Measurements from ENCODE around the gene CABP4. TPM values are rescaled to one million over a fixed set of nuclear protein-coding genes. Genes with fewer than 3 reads are reported as not detected.

The CABP4 gene
- total and polyA plus RNA-seq, 2 donors (not counting 3 experiments of a cell fraction or from before 2014, with no cell fraction given), result 2.4 to 5.0 TPM

DNA sequence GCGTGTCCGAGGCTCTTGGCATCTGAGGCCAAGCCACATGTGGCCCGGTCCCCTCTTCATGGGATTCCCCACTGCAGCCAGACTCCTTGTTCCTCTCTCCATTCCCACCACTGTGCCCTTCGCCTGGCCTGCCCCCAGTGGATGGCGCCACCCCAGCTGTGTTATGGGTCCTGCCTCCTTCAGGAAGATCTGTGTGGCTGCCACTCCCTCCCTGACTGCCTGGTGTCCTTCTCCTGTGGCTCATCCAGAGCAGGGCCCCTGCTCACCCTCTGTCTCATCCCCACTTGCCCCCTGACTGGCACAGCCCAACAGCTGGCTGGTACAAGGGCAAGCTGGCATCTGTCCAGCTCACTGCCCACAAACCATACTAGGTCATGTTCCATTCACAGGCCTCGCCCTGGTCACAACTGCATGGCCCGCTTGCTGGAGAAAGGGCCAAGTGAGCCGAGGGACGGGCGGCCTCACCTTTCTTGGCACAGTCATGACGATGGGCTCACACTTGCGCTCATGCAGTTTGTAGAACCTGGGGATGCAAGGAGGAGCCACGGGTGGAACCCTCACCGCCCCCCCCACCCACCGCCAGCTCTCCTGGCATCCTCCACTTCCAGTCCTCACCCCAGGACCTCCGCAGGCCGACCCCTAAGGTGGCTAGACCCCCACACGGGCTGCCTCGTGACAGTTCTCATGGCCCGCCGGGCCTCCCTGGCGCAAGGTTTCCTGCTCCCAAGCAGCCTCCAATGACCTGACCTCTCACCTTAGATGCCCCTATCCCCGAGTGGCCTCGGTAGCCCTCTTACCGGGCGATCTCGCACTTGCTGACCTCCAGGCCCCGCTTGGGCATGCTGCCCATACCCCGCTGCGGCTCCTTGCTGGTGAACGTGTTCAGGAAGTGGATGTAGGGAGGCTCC lies 15.6 kb upstream of the CABP4 start:
- FAIRE-seq (no peak), DNase-seq (ENCODE audit: low read depth, low spot score) (peak; percentile 8)
- no peak overlapping the region for H3K4me2 ChIP-seq (ENCODE audit: insufficient read depth, low read length)
- H2AFZ ChIP-seq (ENCODE audit: low read depth, low read length), result no peak overlapping the region
- POLR2A ChIA-PET, result interaction anchor here (0.6 kb wide), 1 partner anchor 37 kb away, joined by 3 read pairs; no protein-coding TSS in a partner anchor
- dilution Hi-C loops (cut with MboI; ENCODE audit: extremely low pct_ligation_motif_present, low sequenced_read_pairs) (no loop called here), intact Hi-C loops (cut with micrococcal nuclease) (no loop called here)
- H3K36me3 ChIP-seq (ENCODE audit: control insufficient read depth in 2 of 2, extremely low read depth in 1 of 2, insufficient read depth in 2 of 2, low read length in 2 of 2), result peaks cover 0 to 29% of the 10 kb centered on the region in 2 experiments
- H3K9ac ChIP-seq (replicated peaks; ENCODE audit: extremely low read depth, insufficient read depth, low read length), result no peak overlapping the region
- H4K20me1 ChIP-seq (replicated peaks; ENCODE audit: control insufficient read depth, extremely low read depth, insufficient read depth, low read length), result no peaks in the 10 kb centered on the region
- H3K9me3 ChIP-seq (replicated peaks; ENCODE audit: control insufficient read depth, insufficient read depth, low read length), result no peaks in the 10 kb centered on the region
- H3K4me3 ChIP-seq (replicated peaks in 1 of 3; ENCODE audit: insufficient read depth in 1 of 3, low read depth in 1 of 3, low read length in 3 of 3), result no peak overlapping the region
- peaks cover 6% of the 10 kb centered on the region for H3K4me1 ChIP-seq (ENCODE audit: control insufficient read depth, extremely low read depth, insufficient read depth, low read length)
- no peaks in the 10 kb centered on the region for H3K27me3 ChIP-seq (ENCODE audit: control insufficient read depth in 2 of 2, insufficient read depth in 2 of 2, low read length in 2 of 2)
- H3K9me1 ChIP-seq (replicated peaks; ENCODE audit: control insufficient read depth, extremely low read depth, insufficient read depth, low read length), result no peaks in the 10 kb centered on the region
- TF ChIP-seq EZH2 (IDR thresholded peaks at IDR 0.05; ENCODE audit: borderline replicate concordance, low read depth, low read length, severe bottlenecking) (no peak), POLR2A (IDR thresholded peaks at IDR 0.05; ENCODE audit: low read depth, low read length) (peak; percentile 13), POLR2AphosphoS5 (IDR thresholded peaks at IDR 0.05; ENCODE audit: insufficient read depth, low read depth, low read length) (peak; percentile 16), MYC (IDR thresholded peaks at IDR 0.05; ENCODE audit: low read depth, low read length) (no peak), JUN (IDR thresholded peaks at IDR 0.05; ENCODE audit: borderline replicate concordance, insufficient read depth, insufficient read length, low read depth) (no peak), GATA2 (IDR thresholded peaks at IDR 0.05; ENCODE audit: insufficient read depth, insufficient read length, low read depth, low read length) (no peak), FOS (IDR thresholded peaks at IDR 0.05; ENCODE audit: borderline replicate concordance, insufficient read depth, low read length) (no peak)
- TF ChIP-seq, protein P1, sequence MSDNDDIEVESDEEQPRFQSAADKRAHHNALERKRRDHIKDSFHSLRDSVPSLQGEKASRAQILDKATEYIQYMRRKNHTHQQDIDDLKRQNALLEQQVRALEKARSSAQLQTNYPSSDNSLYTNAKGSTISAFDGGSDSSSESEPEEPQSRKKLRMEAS (IDR thresholded peaks at IDR 0.05; ENCODE audit: insufficient read depth, insufficient read length), result no peak
- TF ChIP-seq, protein P2, sequence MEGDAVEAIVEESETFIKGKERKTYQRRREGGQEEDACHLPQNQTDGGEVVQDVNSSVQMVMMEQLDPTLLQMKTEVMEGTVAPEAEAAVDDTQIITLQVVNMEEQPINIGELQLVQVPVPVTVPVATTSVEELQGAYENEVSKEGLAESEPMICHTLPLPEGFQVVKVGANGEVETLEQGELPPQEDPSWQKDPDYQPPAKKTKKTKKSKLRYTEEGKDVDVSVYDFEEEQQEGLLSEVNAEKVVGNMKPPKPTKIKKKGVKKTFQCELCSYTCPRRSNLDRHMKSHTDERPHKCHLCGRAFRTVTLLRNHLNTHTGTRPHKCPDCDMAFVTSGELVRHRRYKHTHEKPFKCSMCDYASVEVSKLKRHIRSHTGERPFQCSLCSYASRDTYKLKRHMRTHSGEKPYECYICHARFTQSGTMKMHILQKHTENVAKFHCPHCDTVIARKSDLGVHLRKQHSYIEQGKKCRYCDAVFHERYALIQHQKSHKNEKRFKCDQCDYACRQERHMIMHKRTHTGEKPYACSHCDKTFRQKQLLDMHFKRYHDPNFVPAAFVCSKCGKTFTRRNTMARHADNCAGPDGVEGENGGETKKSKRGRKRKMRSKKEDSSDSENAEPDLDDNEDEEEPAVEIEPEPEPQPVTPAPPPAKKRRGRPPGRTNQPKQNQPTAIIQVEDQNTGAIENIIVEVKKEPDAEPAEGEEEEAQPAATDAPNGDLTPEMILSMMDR (IDR thresholded peaks at IDR 0.05; ENCODE audit: extremely low read depth in 1 of 2, insufficient read depth in 1 of 2, low read depth in 1 of 2, low read length in 2 of 2), result peak in 1 of 2 donors; percentile 13
- no TSS peak for BruUV-seq (replicated peaks)
- no peak overlapping the region for H3K27ac ChIP-seq (ENCODE audit: insufficient read depth, low read depth, low read length)
- H3K79me2 ChIP-seq (ENCODE audit: control insufficient read depth, insufficient read depth, low read length), result peaks cover 11% of the 10 kb centered on the region
- CTCF ChIA-PET, result interaction anchor here (0.7 to 1.2 kb wide), 3 partner anchors 29 to 47 kb away, joined by 3 to 5 read pairs (median 3); partner anchors contain the start of genes PPP1CA and RAD9A
